Measurements from ENCODE around the gene SYTL1. TPM values are rescaled to one million over a fixed set of nuclear protein-coding genes. Genes with fewer than 3 reads are reported as not detected.
A peak's percentile ranks its signal among the peaks of the same experiment; 100 is the strongest.
"Not testable (repeated sequence)": the region's sequence is repeated elsewhere in the genome, so short reads cannot be mapped to it uniquely, and the experiment has no call there.

SYTL1 gene
- total and polyA plus RNA-seq, 4 experiments from 2014 or later = 99.7 to 158 (median 144) TPM

- Mint-ChIP-seq H3K36me3 (no peaks in the 10 kb centered on the region), H3K4me3 (no peak overlapping the region), H3K27me3 (peaks cover 1 to 2% of the 10 kb centered on the region in 2 donors), H3K4me1 (peaks cover 0 to 2% (median 0%) of the 10 kb centered on the region in 4 donors), H3K27ac (no peak overlapping the region), H3K9me3 (no peaks in the 10 kb centered on the region)
- Histone ChIP-seq H3K27me3 (ENCODE audit: insufficient read depth, low read length) (no peaks in the 10 kb centered on the region), H3K4me3 (ENCODE audit: low read length in 2 of 2) (no peak overlapping the region), H3K4me1 (ENCODE audit: insufficient read depth, low read length) (no peaks in the 10 kb centered on the region), H3K27ac (ENCODE audit: low read depth, low read length) (no peak overlapping the region), H3K36me3 (ENCODE audit: insufficient read depth, low read length) (no peaks in the 10 kb centered on the region), H3K9me3 (ENCODE audit: control insufficient read depth in 1 of 2, low read length in 2 of 2) (no peaks in the 10 kb centered on the region)
- ChIA-PET POLR2A (ENCODE audit: partially characterized antibody) (interaction anchor here (1.1 kb wide), 1 partner anchor 25 kb away, joined by 4 read pairs; no protein-coding TSS in a partner anchor), CTCF (ENCODE audit: partially characterized antibody) (interaction anchor here (1.1 to 12.1 kb wide), 4 partner anchors 25 to 84 kb away, joined by 3 to 325 read pairs (median 70); no protein-coding TSS in a partner anchor)
- intact Hi-C loops (cut with micrococcal nuclease) = no loop called here
- no peak for DNase-seq
These were observed 40.3 kb downstream of the SYTL1 start for GRCh38 chr1:27381969-27382762.

GRCh38 chr1:27383039-27383605, 41.3 kb downstream of the SYTL1 start, which contains the start of gene CD164L2:
Gene CD164L2 (minus strand): TSS chr1:27383333. CDS start chr1:27383239, 94 bp downstream.
- Histone ChIP-seq H3K27ac (ENCODE audit: low read depth, low read length) (no peak within 1 kb of the TSS), H3K9me3 (ENCODE audit: control insufficient read depth in 1 of 2, low read length in 2 of 2) (no peaks in the 10 kb centered on the region), H3K36me3 (ENCODE audit: insufficient read depth, low read length) (no peaks in the 10 kb centered on the region), H3K4me3 (ENCODE audit: low read length in 2 of 2) (no peak within 1 kb of the TSS), H3K27me3 (ENCODE audit: insufficient read depth, low read length) (no peaks in the 10 kb centered on the region), H3K4me1 (ENCODE audit: insufficient read depth, low read length) (no peaks in the 10 kb centered on the region)
- Mint-ChIP-seq H3K27me3 (peaks cover 1 to 2% of the 10 kb centered on the region in 2 donors), H3K4me1 (peaks cover 0 to 2% (median 0%) of the 10 kb centered on the region in 4 donors), H3K36me3 (no peaks in the 10 kb centered on the region), H3K27ac (peak within 1 kb of the TSS in 1 of 7 donors; percentile 61), H3K9me3 (no peaks in the 10 kb centered on the region), H3K4me3 (peak within 1 kb of the TSS in 2 of 8 donors; percentile 15 to 31)
- ChIA-PET POLR2A (ENCODE audit: partially characterized antibody) (interaction anchor here (1.1 kb wide), 1 partner anchor 26 kb away, joined by 4 read pairs; no protein-coding TSS in a partner anchor), CTCF (ENCODE audit: partially characterized antibody) (interaction anchor here (1.1 to 12.1 kb wide), 4 partner anchors 26 to 85 kb away, joined by 3 to 325 read pairs (median 70); no protein-coding TSS in a partner anchor)
- DNase-seq = peak in 3 of 5 donors; percentile 36 to 52 (median 36)
- intact Hi-C loops (cut with micrococcal nuclease) = no loop called here

GRCh38 chr1:27383661-27384060, 41.8 kb downstream of the SYTL1 start:
- ChIA-PET POLR2A (ENCODE audit: partially characterized antibody) (interaction anchor here (0.9 to 1.1 kb wide), 2 partner anchors 26 to 83 kb away, joined by 3 to 4 read pairs; no protein-coding TSS in a partner anchor), CTCF (ENCODE audit: partially characterized antibody) (interaction anchor here (1.1 to 12.1 kb wide), 5 partner anchors 17 to 86 kb away, joined by 3 to 325 read pairs (median 9); partner anchors contain the start of gene MAP3K6)
- no peak for DNase-seq
- no peak overlapping the region for H3K4me3 ChIP-seq (ENCODE audit: low read length in 2 of 2)
- Mint-ChIP-seq H3K27me3 (peaks cover 2 to 5% of the 10 kb centered on the region in 2 donors), H3K4me1 (peaks cover 0 to 5% (median 4%) of the 10 kb centered on the region in 4 donors), H3K36me3 (no peaks in the 10 kb centered on the region), H3K4me3 (no peak overlapping the region), H3K27ac (no peak overlapping the region), H3K9me3 (no peaks in the 10 kb centered on the region)
- no peaks in the 10 kb centered on the region for H3K9me3 ChIP-seq (ENCODE audit: control insufficient read depth in 1 of 2, low read length in 2 of 2)
- H3K36me3 ChIP-seq (ENCODE audit: insufficient read depth, low read length) = no peaks in the 10 kb centered on the region
- intact Hi-C loops (cut with micrococcal nuclease) = no loop called here
- H3K27ac ChIP-seq (ENCODE audit: low read depth, low read length) = no peak overlapping the region
- H3K27me3 ChIP-seq (ENCODE audit: insufficient read depth, low read length) = no peaks in the 10 kb centered on the region
- H3K4me1 ChIP-seq (ENCODE audit: insufficient read depth, low read length) = no peaks in the 10 kb centered on the region

- H3K4me1 Mint-ChIP-seq; intact Hi-C loops (cut with micrococcal nuclease): not testable (repeated sequence)
- POLR2A ChIA-PET (ENCODE audit: partially characterized antibody) = interaction anchor here (0.9 kb wide), 1 partner anchor 84 kb away, joined by 3 read pairs; no protein-coding TSS in a partner anchor
These were observed 43.0 kb downstream of the SYTL1 start for GRCh38 chr1:27384797-27385196.

GRCh38 chr1:27388337-27389005, 46.6 kb downstream of the SYTL1 start:
- intact Hi-C loops (cut with micrococcal nuclease) = loop anchor here (1.0 to 2.0 kb wide), 4 partner anchors 24 to 87 kb away; no protein-coding TSS in a partner anchor
- no peak overlapping the region for H3K4me3 ChIP-seq (ENCODE audit: low read length in 2 of 2)
- ChIA-PET CTCF (ENCODE audit: partially characterized antibody) (interaction anchor here (0.6 to 12.1 kb wide), 20 partner anchors 9 to 344 kb away, joined by 3 to 325 read pairs (median 4); partner anchors contain the start of gene MAP3K6), POLR2A (ENCODE audit: partially characterized antibody) (no interaction called here)
- DNase-seq = peak; percentile 69 to 74 (median 70)
- Mint-ChIP-seq H3K4me1 (peaks cover 10 to 17% (median 14%) of the 10 kb centered on the region in 4 donors), H3K27ac (peak overlapping the region in 4 of 7 donors; percentile 1 to 87 (median 76)), H3K27me3 (peaks cover 3 to 4% of the 10 kb centered on the region in 2 donors), H3K36me3 (no peaks in the 10 kb centered on the region), H3K4me3 (peak overlapping the region in 1 of 8 donors; percentile 35), H3K9me3 (no peaks in the 10 kb centered on the region)
- H3K27ac ChIP-seq (ENCODE audit: low read depth, low read length) = no peak overlapping the region
- no peaks in the 10 kb centered on the region for H3K27me3 ChIP-seq (ENCODE audit: insufficient read depth, low read length)
- H3K36me3 ChIP-seq (ENCODE audit: insufficient read depth, low read length) = no peaks in the 10 kb centered on the region
- H3K9me3 ChIP-seq (ENCODE audit: control insufficient read depth in 1 of 2, low read length in 2 of 2) = no peaks in the 10 kb centered on the region
- H3K4me1 ChIP-seq (ENCODE audit: insufficient read depth, low read length) = peaks cover 16% of the 10 kb centered on the region

More at GRCh38 chr1:27384797-27385196, 43.0 kb downstream of the SYTL1 start:
- not testable (repeated sequence) for H3K9me3 ChIP-seq (ENCODE audit: control insufficient read depth in 1 of 2, low read length in 2 of 2); H3K4me3 Mint-ChIP-seq; H3K36me3 ChIP-seq (ENCODE audit: insufficient read depth, low read length); H3K27me3 Mint-ChIP-seq; H3K9me3 Mint-ChIP-seq; H3K4me3 ChIP-seq (ENCODE audit: low read length in 2 of 2); H3K4me1 ChIP-seq (ENCODE audit: insufficient read depth, low read length); H3K27ac ChIP-seq (ENCODE audit: low read depth, low read length); H3K36me3 Mint-ChIP-seq; DNase-seq; H3K27ac Mint-ChIP-seq; H3K27me3 ChIP-seq (ENCODE audit: insufficient read depth, low read length)
- CTCF ChIA-PET (ENCODE audit: partially characterized antibody) = interaction anchor here (1.1 to 12.1 kb wide), 4 partner anchors 18 to 283 kb away, joined by 3 to 325 read pairs (median 67); partner anchors contain the start of gene MAP3K6

- intact Hi-C loops (cut with micrococcal nuclease) = loop anchor here (1.0 to 2.0 kb wide), 3 partner anchors 215 to 289 kb away; no protein-coding TSS in a partner anchor
- no peaks in the 10 kb centered on the region for H3K27me3 ChIP-seq (ENCODE audit: insufficient read depth, low read length)
- POLR2A ChIA-PET (ENCODE audit: partially characterized antibody) = interaction anchor here (0.6 to 1.3 kb wide), 7 partner anchors 26 to 271 kb away, joined by 3 to 5 read pairs (median 3); partner anchors contain the start of gene SYTL1
- no peaks in the 10 kb centered on the region for H3K9me3 ChIP-seq (ENCODE audit: control insufficient read depth in 1 of 2, low read length in 2 of 2)
- CTCF ChIA-PET (ENCODE audit: partially characterized antibody) = interaction anchor here (0.6 to 12.1 kb wide), 12 partner anchors 29 to 278 kb away, joined by 3 to 325 read pairs (median 6); no protein-coding TSS in a partner anchor
- Mint-ChIP-seq H3K4me1 (peaks cover 11 to 30% (median 17%) of the 10 kb centered on the region in 4 donors), H3K27me3 (peaks cover 1 to 4% of the 10 kb centered on the region in 2 donors), H3K27ac (peak overlapping the region; percentile 31 to 97 (median 94)), H3K9me3 (peaks cover 0 to 1% (median 0%) of the 10 kb centered on the region in 8 donors), H3K36me3 (no peaks in the 10 kb centered on the region), H3K4me3 (peak overlapping the region; percentile 79 to 93 (median 84))
- no peaks in the 10 kb centered on the region for H3K36me3 ChIP-seq (ENCODE audit: insufficient read depth, low read length)
- H3K27ac ChIP-seq (ENCODE audit: low read depth, low read length) = no peak overlapping the region
- peaks cover 26% of the 10 kb centered on the region for H3K4me1 ChIP-seq (ENCODE audit: insufficient read depth, low read length)
- peak overlapping the region in 1 of 2 donors; percentile 68 for H3K4me3 ChIP-seq (ENCODE audit: low read length in 2 of 2)
- peak in 1 of 5 donors; percentile 55 for DNase-seq
These were observed 49.8 kb downstream of the SYTL1 start for GRCh38 chr1:27391511-27392095.

Measured in CD4-positive, alpha-beta memory T cell (primary cell).